NOMO-1 (cell line): ENCODE results near the gene RDM1.
"Not testable (repeated sequence)": the region's sequence is repeated elsewhere in the genome, so short reads cannot be mapped to it uniquely, and the experiment has no call there.

ENCODE experiments used
- DNase-seq, 2 experiments: peaks; one replicate each; lab custom pipeline; 2025; ENCODE audit not compliant: unreplicated experiment in 2 of 2; lab: John Stamatoyannopoulos, UW

RDM1 gene, protein sequence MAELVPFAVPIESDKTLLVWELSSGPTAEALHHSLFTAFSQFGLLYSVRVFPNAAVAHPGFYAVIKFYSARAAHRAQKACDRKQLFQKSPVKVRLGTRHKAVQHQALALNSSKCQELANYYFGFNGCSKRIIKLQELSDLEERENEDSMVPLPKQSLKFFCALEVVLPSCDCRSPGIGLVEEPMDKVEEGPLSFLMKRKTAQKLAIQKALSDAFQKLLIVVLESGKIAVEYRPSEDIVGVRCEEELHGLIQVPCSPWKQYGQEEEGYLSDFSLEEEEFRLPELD

DNA sequence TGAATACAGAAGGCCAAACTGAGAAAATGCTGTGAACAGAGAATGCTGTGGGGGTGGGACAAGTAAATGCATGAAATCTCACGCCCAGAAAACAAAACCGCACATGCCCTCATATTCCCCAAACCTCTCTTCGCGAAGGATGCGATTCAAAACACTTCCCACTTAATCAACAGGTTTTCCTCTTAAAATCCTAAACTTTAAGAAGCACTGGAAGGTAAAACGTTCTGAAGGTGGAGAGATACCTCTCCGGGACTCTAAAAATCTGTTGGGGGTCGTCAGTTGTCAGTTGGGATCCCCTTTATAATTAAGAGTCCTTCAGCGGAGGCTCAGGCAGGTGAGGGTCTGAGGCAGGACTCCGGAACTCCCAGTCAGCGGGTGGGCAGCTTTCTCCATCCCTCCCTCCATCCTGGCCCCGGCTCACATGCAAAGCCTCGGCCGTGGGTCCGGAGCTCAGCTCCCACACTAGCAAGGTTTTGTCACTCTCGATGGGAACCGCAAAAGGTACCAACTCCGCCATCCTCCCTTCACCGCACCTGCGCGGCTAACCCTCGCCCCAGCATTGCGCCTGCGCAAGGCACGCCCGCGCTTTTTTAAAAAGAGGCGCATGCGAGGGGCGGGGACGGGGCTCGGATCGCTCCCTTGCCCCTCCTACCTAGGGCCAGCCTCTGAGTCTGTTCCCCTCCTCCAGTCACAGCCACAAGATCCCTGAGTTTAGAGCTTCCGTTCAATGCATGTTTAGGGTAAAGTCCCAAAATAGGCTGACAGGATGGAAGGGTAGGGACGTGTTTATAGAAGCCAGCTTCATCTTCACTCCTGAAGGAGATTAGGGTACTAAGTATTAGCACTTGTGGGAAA, at the start of gene RDM1:
Gene RDM1, minus strand, starts transcription at position 563 of the 855 bp plus-strand sequence. Its CDS starts 46 bp downstream, at position 517.
- peak; percentile 84 to 90 for DNase-seq

DNA sequence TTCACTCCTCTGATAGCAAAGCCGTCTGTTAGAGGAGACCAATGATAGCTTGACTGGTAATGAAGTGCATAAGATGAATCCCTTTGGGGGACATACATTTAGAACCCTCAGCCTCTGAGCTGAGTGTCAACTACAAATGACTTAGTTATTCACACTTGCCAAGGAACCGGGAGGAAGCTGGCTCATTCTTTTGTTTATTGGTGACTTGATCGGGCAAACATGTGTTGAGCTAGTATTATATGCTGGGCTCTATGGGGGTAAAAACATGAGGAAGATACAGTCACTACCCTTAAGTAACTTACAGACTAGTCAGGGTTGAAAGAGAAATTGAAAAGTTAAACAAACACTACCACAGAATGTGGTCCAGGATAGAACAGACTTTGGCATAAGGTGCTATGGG, 47.8 kb upstream of the RDM1 start:
- no peak for DNase-seq

DNA sequence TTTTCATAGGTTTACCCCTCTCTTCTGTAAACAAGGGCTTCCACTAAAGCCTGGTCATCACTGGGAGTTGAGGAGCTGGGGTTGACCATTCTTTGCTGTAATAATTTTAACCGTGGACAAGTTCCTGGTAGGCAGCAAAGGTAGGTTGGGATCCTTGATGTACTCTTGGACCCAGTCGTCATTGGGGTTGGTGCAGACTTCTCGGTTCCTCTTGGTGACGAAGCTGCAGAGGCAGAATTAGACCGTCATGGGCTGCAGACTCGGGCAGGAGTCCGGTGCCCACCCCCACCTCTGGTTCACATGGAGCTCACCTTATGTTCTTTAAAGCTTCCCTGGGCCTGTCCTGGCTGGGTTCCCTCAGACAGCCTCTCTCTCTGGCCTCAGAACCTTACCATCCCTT, 46.9 kb upstream of the RDM1 start:
- no peak for DNase-seq

DNA sequence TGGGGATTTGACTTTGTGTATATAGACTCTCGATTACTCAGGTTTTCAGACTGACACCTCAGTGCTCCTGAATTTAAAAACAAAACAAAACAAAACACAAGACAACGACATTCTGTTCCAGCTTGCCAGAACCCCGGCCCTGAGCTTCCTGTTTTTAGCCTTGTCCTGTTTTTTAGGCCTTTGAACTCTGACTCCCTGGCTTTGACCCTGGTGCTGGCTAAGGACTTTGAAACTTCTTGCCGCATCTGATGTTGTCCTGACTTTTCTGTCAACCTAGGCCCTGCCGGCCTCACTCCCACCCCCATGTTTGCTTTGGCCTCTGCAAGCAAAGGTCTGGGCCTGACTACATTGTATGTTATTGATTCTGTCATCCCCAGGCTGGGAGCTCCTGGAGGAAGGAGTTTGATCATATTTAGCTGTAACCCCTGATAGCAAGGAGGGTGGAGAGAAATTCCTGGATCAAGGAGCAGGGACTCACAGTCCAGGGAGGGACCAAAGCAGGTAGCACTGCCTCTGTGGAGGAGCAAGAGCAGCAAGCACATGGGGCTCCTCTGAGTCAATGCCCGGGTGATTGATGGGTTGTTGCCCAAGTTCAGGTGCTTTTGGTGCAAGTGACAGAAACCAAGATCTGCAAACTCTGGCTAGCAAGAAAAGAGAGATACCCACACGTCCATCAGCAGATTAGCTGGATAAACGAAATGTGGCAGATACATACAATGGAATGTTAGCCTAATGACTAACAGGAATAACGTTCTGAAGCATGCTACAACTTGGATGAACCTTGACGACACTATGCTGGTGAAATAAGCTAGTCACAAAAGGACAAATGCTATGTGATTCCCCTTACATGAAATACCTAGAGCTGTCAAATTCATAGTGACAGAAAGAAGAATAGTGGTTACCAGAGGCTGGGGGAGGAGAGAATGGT, 43.0 kb upstream of the RDM1 start:
- no peak for DNase-seq

DNA sequence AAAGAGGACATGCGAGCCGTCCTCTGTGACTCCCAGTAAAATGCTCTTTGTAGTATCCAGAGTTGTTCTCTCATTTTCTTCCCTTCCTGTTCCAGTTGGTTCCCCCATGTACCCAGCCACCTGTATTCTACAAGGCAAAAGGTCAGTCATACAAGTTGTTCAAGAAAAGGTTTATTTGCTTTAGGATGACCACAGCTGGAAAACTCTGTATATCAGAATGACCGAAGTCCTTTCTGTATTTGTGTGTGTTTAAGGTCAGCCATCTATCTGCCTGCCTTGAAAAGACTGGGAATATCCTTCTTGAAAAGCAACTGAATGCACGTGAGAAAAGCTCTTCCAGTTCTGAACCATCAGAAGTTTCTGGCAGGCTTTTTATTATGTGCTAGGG, 42.4 kb upstream of the RDM1 start:
- DNase-seq = no peak

DNA sequence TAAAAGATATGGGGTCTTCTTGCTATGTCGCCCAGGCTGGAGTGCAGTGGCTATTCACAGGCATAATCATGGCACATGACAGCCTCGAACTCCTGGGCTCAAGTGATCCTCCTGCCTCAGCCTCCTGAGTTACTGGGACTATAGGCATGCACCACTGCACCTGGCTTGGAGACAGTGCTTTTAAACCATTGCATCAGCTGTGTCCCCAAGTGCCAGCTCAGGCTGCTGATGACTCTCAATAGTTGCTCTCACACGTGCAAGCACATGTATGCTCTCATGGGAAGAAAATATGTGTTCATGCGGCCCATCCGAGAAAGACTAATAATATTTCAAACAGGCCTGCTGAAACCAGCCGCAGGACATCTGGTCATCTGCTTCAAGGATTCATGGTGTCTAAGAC, 42.0 kb upstream of the RDM1 start:
- no peak for DNase-seq

DNA sequence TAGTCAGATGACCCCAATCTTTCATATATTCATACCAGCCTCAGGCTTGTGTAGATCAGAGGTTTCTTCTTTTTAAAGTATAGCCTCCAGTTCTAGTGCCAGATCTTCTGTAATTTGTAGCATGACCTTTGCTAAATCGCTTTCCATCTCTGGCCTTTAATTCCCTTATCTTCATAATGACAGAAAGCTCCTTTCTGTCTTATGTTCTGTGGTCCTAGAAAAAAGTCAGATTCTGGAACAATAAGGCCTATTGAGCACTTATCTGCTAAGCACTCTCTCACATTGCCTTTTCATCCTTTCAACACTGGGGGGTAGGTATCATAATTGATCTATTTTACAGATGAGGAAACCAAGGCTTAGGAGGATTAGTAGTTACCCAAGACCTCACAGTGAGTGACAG, 41.5 kb upstream of the RDM1 start:
- DNase-seq = no peak

DNA sequence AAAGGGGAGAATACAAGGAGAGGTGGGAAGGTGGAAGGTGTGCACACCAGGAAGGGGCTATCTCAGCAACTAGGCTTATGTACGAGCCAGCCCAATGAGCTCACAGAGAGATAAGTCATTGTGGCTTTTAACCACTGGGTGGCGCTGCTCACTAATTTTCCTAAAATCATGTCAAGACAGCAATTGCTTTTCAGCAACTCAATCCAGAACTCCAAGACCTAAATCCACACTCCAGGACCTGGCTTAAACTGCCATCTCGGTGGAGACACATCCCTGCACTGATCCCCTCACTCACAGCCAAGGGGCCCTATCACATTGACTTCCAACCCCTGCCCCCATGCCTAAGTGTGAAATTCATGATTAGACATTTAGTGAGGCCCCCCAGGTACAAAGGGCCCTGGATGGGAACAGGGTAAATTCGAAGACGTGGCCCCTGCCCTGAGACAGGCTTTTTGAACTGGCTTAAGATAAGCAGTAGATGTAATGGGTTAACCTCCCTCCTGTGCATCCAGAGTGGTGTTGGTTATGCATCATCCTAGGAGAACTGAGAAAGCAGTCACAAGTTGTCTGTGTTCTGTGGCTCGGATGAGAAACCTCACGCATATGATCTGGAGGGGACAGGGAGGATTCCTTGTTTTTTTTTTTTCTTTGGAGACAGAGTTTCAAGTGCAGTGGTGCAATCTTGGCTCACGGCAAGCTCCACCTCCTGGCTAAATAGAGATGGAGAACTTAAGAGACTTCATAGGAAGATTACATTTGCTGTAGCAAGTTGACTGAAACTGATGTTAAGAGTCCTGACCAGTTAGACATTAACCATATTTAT, 39.2 kb upstream of the RDM1 start:
- peak; percentile 16 to 76 for DNase-seq

DNA sequence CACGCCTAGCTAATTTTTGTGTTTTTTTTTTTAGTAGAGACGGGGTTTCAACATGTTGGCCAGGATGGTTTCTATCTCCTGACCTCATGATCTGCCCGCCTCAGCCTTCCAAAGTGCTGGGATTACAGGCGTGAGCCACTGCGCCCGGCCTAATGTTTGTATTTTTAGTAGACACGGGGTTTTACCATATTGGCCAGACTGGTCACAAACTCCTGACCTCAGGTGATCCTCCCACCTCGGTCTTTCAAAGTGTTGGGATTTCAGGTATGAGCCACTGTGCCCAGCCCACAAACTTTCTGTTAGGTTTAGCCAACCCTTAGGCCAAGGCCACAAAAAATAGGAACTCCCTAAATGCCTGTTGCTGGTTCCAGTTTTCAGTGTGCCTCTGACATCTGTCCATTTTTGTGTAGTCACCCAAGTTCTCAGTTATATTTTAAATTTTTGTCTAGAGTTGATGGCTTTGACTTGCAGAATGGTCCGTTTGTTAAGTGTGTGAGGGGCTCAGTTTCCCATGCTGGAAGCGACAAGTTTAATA, 38.0 kb upstream of the RDM1 start:
- peak; percentile 14 to 27 for DNase-seq

DNA sequence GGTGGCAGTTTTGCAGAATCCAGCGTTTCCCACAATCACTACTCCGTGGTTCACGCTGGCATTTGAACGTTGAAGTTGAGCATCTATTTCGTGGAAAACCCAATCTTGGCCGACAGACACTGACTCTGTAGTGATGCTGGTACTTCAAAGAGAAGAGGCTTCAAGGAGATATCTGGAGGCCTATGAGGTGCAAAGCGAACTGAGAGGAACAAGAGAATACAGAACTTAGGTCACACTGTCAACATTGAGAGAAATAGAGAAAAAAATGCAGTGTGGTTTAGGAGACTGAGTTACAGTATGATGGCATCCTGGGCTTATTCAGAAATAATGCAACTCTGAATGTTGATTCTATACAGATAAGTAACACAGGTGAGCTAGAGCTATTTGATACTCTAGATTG, 34.7 kb upstream of the RDM1 start:
- no peak for DNase-seq

DNA sequence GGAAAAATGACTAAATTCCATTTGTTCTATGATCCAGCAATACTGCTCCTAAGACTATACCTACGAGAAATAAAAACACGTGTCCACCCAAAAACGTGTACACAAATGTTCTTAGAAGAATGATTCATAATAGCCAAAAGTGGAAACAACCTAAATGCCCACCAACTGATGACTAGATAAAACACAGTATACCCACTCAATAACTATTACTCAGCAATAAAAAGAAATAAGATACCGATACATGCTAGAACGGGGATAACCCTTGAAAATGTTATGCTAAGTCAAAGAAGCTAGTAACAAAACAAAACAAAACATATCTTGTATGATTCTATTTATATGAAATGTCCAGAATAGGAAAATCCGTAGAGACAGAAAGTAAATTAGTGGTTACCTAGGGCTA, 33.1 kb upstream of the RDM1 start:
- no peak for DNase-seq

DNA sequence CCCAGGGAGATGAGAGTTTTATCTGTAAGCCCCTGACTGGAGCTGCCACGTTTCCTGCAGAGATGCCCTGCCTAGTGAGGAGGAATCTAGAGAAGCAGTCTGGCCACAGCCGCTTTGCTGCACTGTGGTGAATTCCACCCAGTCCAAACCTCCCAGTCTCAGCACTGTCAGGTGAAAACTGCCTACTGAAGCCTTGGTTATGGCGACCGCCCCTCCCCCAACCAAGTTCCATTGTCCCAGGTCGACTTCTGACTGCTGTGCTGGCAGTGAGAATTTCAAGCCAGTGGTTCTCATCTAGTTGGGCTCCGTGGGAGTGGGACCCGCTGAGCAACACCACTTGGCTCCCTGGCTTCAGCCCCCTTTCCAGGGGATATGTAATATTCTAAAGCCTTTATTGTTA, 23.1 kb upstream of the RDM1 start:
- no peak for DNase-seq

DNA sequence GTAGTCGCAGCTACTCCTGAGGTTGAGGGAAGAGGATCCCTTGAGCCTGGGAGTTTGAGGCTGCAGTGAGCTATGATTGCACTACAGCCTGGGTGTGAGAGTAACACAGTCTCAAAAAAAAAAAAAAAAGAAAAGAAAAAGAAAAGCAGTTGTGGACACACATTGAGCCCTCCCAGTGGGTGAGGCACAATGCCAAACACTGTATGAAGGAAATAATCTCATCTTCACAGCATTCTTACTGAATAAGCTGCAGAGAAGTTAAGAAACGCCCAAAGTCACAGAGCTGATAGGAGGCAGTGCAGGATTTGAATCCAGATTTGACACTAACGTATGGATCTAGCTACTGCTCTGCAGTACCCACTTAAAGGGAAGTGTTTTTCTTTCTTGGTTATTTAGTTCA, 18.8 kb upstream of the RDM1 start:
- no peak for DNase-seq

DNA sequence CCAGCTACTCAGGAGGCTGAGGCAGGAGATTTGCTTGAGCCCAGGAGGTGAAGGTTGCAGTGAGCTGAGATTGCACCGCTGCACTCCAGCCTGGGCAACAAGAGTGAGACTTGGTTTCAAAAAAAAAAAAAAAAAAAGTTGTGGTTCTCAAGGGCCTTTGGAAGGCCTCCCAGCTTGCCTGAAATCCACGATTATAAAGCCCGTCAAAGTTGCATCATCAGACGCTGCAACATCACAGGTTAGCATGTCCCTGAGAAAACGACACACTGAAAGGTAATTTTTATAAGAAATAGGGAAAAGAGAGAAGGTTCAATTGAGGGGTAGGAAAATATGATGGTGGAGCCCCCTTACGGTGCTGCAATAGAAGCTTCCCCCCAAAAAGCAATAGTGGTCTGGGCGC, 17.5 kb upstream of the RDM1 start:
- DNase-seq = no peak

DNA sequence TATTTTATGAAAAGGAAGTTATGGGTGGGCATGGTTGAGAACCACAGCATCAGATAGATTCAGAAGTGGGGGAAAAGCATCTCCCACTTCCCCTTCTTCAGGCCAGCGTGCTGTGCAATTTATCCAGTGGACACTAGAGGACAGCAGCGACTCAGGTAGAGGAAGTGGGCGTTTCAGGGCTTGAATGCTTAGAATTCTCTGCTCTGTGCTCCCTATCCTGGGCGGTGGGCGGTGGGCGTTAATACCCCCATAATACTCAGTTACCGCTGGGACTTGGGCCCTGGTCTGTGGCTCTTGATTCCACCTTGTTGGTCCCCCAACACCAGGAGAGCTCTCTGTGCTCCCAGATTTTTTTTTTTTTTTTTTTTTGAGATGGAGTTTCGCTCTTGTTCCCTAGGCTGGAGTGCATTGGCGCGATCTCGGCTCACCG, 16.6 kb upstream of the RDM1 start:
- DNase-seq = peak; percentile 55 to 73

DNA sequence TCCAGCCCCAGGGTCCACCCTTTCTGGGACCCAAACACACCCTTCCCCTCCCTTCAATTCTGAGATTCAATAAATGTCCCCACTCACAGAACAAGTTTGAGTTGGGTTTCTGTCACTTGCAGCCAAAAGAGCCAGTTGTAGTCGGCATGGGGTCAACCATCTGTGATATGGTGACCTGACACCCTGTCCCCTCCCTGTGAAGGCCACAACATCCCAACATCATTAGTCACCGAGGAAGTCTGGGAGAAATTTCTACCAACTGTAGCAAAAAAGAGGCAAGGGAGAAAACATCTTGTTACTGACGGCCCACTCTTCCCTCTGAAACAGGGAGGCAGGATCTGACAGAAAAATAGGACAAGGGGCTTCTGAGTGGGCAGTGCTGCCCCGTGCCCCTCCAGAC, 13.6 kb upstream of the RDM1 start:
- no peak for DNase-seq

DNA sequence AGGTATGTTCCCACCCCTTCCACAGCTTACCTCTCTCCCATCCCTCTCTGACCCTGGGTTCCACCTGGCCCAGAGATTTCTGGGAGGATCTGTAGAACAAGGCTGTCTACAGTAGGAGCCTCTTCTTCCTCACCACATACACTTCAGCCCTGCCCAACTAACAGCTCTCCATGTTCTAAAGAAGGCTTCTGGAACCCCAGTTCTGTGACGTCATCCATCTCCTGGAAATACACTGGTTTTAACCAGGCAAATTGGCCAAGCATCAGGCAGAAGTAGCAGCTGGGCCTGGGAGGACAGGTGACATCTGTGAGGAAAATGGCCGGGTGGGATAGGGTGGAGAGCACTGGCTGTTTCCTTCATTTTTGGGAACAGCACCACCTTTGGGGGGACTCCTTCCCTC, 13.0 kb upstream of the RDM1 start, which contains the start of gene LYZL6:
Gene LYZL6, minus strand, starts transcription at position 177 of the 400 bp plus-strand sequence. CDS start 4,357 bp downstream, outside the sequence.
- DNase-seq = no peak

DNA sequence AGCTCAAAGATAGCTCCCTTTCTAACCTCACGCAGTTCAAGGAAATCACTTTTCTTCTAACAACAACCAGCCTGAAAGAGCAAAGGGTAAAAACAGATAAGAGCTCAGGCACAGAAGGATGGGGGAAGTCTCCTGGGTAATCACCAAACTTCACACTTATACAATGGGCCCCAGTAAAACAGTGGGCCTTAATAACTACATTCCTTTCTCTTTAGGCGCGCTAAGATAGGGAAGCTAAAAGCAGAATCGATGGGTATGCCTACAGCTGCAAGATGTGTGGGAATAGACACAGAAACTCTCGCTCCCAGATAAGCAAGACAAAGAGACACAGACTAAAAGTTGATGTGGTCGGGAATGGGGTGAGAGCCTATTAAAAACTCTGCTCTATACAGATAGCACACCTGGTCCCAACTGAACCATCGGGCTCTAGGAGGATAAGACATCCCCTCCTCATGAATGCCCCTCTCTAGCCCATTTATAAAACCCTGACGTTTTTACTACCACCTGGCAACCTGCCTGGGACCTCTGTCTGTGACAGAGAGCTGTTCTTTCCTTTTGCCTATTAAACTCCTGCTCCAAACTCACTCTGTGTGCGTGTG, 12.1 kb upstream of the RDM1 start:
- DNase-seq = no peak

DNA sequence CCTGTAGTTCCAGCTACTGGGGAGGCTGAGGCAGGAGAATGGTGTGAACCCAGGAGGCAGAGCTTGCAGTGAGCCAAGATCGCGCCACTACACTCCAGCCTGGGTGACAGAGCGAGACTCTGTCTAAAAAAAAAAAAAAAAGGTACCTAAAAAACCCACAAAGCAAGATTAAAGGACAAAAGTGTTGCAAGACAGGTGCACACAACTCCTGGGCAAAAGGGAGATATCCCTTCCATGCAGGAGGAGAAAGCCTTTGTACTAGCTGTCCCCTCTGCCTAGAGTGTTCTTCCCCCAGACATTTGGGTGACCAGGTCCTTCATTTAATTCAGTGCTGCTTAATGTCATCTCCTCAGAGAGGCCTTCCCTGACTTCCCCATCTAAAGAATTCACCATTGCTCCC, 7.9 kb upstream of the RDM1 start:
- not testable (repeated sequence) for DNase-seq
